ENCODE data around the gene HEPN1. TPM values are rescaled to one million over a fixed set of nuclear protein-coding genes. Genes with fewer than 3 reads are reported as not detected.

HEPN1 gene
- total RNA-seq, 1 donor, result under 0.01 TPM

DNA sequence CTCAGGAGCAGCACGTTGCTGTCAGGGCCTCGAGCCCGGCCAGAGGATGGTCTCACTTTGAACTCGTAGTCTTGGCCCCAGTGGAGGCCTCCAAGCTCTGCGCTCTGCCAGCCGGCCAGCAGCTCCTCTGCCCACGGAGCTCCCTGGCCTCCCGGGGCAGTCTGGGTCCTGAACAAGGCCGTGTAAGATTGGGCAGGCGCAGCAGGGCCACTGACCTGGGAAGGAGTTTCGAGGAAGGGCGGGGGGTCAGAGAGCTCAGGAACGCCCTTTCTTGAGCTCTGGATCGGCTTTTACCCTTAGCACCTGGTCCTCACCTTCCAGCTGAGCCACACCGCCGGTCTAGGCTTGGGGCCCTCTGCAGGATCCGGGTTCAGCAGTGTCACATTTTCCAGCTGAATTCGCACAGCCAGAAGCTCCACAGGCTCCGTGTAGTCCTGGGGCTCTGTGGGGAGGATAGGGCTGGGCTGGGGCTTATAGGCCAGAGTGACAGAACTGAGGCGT is 23.5 kb upstream of the HEPN1 start:
- TF ChIP-seq, protein P1, sequence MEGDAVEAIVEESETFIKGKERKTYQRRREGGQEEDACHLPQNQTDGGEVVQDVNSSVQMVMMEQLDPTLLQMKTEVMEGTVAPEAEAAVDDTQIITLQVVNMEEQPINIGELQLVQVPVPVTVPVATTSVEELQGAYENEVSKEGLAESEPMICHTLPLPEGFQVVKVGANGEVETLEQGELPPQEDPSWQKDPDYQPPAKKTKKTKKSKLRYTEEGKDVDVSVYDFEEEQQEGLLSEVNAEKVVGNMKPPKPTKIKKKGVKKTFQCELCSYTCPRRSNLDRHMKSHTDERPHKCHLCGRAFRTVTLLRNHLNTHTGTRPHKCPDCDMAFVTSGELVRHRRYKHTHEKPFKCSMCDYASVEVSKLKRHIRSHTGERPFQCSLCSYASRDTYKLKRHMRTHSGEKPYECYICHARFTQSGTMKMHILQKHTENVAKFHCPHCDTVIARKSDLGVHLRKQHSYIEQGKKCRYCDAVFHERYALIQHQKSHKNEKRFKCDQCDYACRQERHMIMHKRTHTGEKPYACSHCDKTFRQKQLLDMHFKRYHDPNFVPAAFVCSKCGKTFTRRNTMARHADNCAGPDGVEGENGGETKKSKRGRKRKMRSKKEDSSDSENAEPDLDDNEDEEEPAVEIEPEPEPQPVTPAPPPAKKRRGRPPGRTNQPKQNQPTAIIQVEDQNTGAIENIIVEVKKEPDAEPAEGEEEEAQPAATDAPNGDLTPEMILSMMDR (IDR thresholded peaks at IDR 0.05; ENCODE audit: extremely low read depth, low read depth, low read length), result no peak
- Histone ChIP-seq H3K9me3 (ENCODE audit: low read depth, low read length) (no peaks in the 10 kb centered on the region), H3K79me2 (ENCODE audit: insufficient read depth, low read length) (no peaks in the 10 kb centered on the region), H3K4me1 (ENCODE audit: insufficient read depth, low read length) (peaks cover 42% of the 10 kb centered on the region), H3K27ac (ENCODE audit: low read depth, low read length) (no peak overlapping the region), H3K36me3 (ENCODE audit: insufficient read depth, low read length) (no peaks in the 10 kb centered on the region), H2AFZ (ENCODE audit: low read length) (no peak overlapping the region), H4K20me1 (ENCODE audit: insufficient read depth, low read length) (no peaks in the 10 kb centered on the region), H3K27me3 (ENCODE audit: insufficient read depth, low read length) (no peaks in the 10 kb centered on the region), H3K4me2 (ENCODE audit: insufficient read depth, low read length) (no peak overlapping the region), H3K4me3 (ENCODE audit: insufficient read depth, low read length) (no peak overlapping the region)
- DNase-seq (ENCODE audit: insufficient read length, low spot score, missing footprints), result no peak

DNA sequence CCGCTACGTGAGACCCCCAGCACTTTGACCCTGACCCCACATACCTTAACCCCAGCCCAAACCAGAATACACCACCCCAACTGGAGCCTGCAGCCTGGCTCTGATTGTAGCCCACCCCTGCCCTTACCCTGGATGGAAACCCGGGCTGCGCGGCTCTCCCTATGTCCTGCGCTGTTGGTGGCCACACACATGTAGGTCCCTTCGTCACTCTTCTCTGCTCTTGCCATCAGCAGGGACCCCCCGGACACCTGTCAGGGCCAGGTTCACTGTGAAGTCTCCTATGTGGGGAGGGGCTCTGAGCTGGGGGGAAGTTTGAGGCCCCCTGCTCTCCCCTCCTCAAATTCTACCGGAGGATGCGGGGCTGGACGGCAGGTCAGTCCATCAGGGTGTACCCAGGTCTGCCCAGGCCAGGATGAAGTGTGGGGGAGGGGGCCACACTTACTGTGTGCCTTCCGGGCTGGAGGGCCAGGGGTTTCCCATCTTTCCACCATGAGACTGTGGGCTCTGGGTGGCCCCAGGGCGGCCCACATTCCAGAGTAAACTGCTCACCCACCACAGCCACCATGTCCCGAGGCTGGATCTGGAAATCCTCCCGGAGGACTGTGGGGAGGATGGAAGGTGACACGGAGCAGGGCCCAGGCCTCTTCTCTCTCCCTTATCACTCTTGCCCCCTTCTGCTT is 22.8 kb upstream of the HEPN1 start:
- Histone ChIP-seq H2AFZ (ENCODE audit: low read length) (no peak overlapping the region), H3K27me3 (ENCODE audit: insufficient read depth, low read length) (no peaks in the 10 kb centered on the region), H3K4me3 (ENCODE audit: insufficient read depth, low read length) (no peak overlapping the region), H3K9me3 (ENCODE audit: low read depth, low read length) (no peaks in the 10 kb centered on the region), H3K79me2 (ENCODE audit: insufficient read depth, low read length) (no peaks in the 10 kb centered on the region), H3K4me2 (ENCODE audit: insufficient read depth, low read length) (no peak overlapping the region), H3K36me3 (ENCODE audit: insufficient read depth, low read length) (no peaks in the 10 kb centered on the region), H3K4me1 (ENCODE audit: insufficient read depth, low read length) (peaks cover 49% of the 10 kb centered on the region), H4K20me1 (ENCODE audit: insufficient read depth, low read length) (no peaks in the 10 kb centered on the region), H3K27ac (ENCODE audit: low read depth, low read length) (no peak overlapping the region)
- TF ChIP-seq, protein P1 (IDR thresholded peaks at IDR 0.05; ENCODE audit: extremely low read depth, low read depth, low read length), result no peak
- DNase-seq (ENCODE audit: insufficient read length, low spot score, missing footprints), result peak; percentile 43

DNA sequence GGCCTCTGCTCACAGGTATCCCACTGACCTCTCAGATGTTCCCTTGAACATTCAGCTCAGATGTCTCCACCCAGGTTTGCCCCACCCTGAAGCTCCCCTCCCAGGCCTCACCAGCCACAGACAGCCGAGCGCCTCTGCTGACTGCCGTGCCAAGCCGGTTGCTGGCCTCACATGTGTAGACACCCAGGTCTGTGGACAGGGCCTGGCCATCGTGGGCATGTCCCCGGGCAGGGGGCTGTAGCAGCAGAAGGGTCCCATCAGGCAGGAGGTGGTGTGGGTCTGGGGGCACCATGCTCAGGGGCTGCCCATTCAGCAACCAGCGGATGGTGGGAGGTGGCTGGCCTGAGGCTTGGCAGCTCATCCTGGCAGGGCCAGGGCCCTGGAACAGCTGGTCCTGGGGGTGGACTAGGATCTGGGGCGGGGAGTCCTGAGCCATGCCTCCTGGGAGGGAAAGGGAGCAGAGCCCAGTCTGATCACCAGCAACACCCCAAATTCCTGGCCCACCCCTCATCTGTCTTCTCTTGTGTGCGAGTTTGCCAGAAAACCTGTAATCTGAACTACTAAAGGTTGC is 22.1 kb upstream of the HEPN1 start:
- Histone ChIP-seq H4K20me1 (ENCODE audit: insufficient read depth, low read length) (no peaks in the 10 kb centered on the region), H3K27ac (ENCODE audit: low read depth, low read length) (no peak overlapping the region), H3K4me3 (ENCODE audit: insufficient read depth, low read length) (no peak overlapping the region), H2AFZ (ENCODE audit: low read length) (peak overlapping the region; percentile 11), H3K4me1 (ENCODE audit: insufficient read depth, low read length) (peaks cover 49% of the 10 kb centered on the region), H3K4me2 (ENCODE audit: insufficient read depth, low read length) (no peak overlapping the region), H3K9me3 (ENCODE audit: low read depth, low read length) (no peaks in the 10 kb centered on the region), H3K27me3 (ENCODE audit: insufficient read depth, low read length) (no peaks in the 10 kb centered on the region), H3K36me3 (ENCODE audit: insufficient read depth, low read length) (no peaks in the 10 kb centered on the region), H3K79me2 (ENCODE audit: insufficient read depth, low read length) (no peaks in the 10 kb centered on the region)
- DNase-seq (ENCODE audit: insufficient read length, low spot score, missing footprints), result peak; percentile 80
- TF ChIP-seq, protein P1 (IDR thresholded peaks at IDR 0.05; ENCODE audit: extremely low read depth, low read depth, low read length), result no peak

DNA sequence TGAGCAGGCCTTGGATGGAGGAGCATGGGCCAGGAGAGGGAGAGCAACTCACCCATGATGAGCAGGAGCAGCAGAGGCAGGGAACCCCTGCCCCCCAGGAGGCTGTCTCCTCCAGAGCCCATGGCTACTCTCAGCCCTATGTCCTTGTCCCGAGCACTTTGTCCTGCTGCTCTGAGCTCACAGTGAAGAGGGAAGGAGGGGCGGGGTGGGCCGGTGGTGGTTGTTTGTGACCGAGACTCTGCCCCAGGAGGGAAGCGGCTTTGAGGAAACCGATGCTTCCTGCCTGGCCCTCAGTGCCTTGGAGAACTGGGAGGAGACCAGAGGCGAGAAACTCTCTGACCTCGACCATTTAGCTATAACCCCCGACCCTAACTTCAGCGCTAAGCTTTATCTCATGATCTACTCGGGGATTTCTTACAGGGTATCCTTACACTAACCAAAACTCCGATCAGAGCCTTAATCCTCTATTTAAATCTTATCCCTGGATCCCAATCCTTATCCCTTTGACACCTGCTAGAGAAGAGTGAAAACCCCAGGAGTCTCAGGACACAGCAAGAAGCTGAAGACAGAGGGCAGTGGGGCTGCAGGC is 21.3 kb upstream of the HEPN1 start, which contains the start of gene ROBO4:
Gene ROBO4 (minus strand): TSS at position 192 of the 589 bp plus-strand sequence. CDS start 70 bp downstream, at position 122.
- Histone ChIP-seq H3K4me3 (ENCODE audit: insufficient read depth, low read length) (peak within 1 kb of the TSS; percentile 16), H3K79me2 (ENCODE audit: insufficient read depth, low read length) (no peaks in the 10 kb centered on the region), H3K27ac (ENCODE audit: low read depth, low read length) (peak within 1 kb of the TSS; percentile 83), H3K9me3 (ENCODE audit: low read depth, low read length) (no peaks in the 10 kb centered on the region), H4K20me1 (ENCODE audit: insufficient read depth, low read length) (no peaks in the 10 kb centered on the region), H2AFZ (ENCODE audit: low read length) (peak within 1 kb of the TSS; percentile 77), H3K4me2 (ENCODE audit: insufficient read depth, low read length) (peak within 1 kb of the TSS; percentile 62), H3K36me3 (ENCODE audit: insufficient read depth, low read length) (no peaks in the 10 kb centered on the region), H3K4me1 (ENCODE audit: insufficient read depth, low read length) (peaks cover 49% of the 10 kb centered on the region), H3K27me3 (ENCODE audit: insufficient read depth, low read length) (no peaks in the 10 kb centered on the region)
- DNase-seq (ENCODE audit: insufficient read length, low spot score, missing footprints), result peak; percentile 79
- TF ChIP-seq, protein P1 (IDR thresholded peaks at IDR 0.05; ENCODE audit: extremely low read depth, low read depth, low read length), result no peak

All from osteoblast (primary cell).